GM12874 (cell line): Measurements from ENCODE around the gene BPIFB1.

Experiments used
- CTCF ChIP-seq: IDR thresholded peaks from 2 replicates; pipeline ENCODE4 v1.5.1; 2011; ENCODE audit warnings: low read depth, mild to moderate bottlenecking, control low read depth, low read length, moderate library complexity; ENCODE audit not compliant: insufficient read depth

BPIFB1 gene

GRCh38 chr20:33298391-33298790 lies 15.4 kb downstream of the BPIFB1 start:
- TF ChIP-seq CTCF = no peak

GRCh38 chr20:33299111-33299603 lies 16.1 kb downstream of the BPIFB1 start:
- TF ChIP-seq CTCF = peak; percentile 96

GRCh38 chr20:33301192-33301930 lies 18.3 kb downstream of the BPIFB1 start:
- no peak for TF ChIP-seq CTCF

- no peak for TF ChIP-seq CTCF
Observed at GRCh38 chr20:33303595-33303994, 20.6 kb downstream of the BPIFB1 start.

- no peak for TF ChIP-seq CTCF
Observed at GRCh38 chr20:33304046-33304445, 21.0 kb downstream of the BPIFB1 start.

- no peak for TF ChIP-seq CTCF
Observed at GRCh38 chr20:33305589-33306057, 22.6 kb downstream of the BPIFB1 start.

GRCh38 chr20:33306228-33306627 lies 23.2 kb downstream of the BPIFB1 start:
- TF ChIP-seq CTCF = no peak
